B cell (primary cell): ENCODE data around the gene CTTN. TPM values are rescaled to one million over a fixed set of nuclear protein-coding genes. Genes with fewer than 3 reads are reported as not detected.

Source experiments
- ATAC-seq: fragments of 200-7000 bp; cut with Tn5 transposase; one replicate; pipeline ENCODE4 v1.10.0; 2021; ENCODE audit warnings: low read depth, mild to moderate bottlenecking, moderate number of reproducible peaks, moderate library complexity
- CTCF ChIA-PET: fragments of 350-600 bp; sonication (Branson Sonifier 250); formaldehyde crosslinking; loops from one replicate; lab custom pipeline; 2021; ENCODE audit warnings: antibody characterized with exemption, inconsistent platforms; lab: Charles Lee
- POLR2A ChIA-PET: fragments of 350-600 bp; sonication (Branson Sonifier 250); formaldehyde crosslinking; loops from one replicate; lab custom pipeline; 2021; ENCODE audit warnings: antibody characterized with exemption; lab: Charles Lee
- DNase-seq: peaks from one replicate; pipeline ENCODE4 v3.0.0; 2013
- H2AFZ ChIP-seq: 2 replicates; pipeline ENCODE4 v1.6.1; 2012; ENCODE audit warnings: mild to moderate bottlenecking, low read depth, low read length; ENCODE audit not compliant: insufficient read depth, poor library complexity, severe bottlenecking
- H3K27ac ChIP-seq, 2 donors: 1 replicate in 1 of 2; 2 replicates in 1 of 2; pipeline ENCODE4 v1.5.1; 2012 to 2013; ENCODE audit warnings: low read length in 2 of 2, mild to moderate bottlenecking in 2 of 2, moderate library complexity in 1 of 2
- H3K27me3 ChIP-seq, 4 experiments: fragments of 200-600 bp in 1 of 4; sonication (generic) in 1 of 4; replicated peaks in 1 of 4; 1 replicate in 2 of 4; 2 replicates in 2 of 4; pipeline versions ENCODE4 v1.6.1 to v1.7.0; 2013 to 2016; ENCODE audit warnings: low read length in 3 of 4, mild to moderate bottlenecking in 2 of 4, mixed read lengths in 1 of 4, moderate library complexity in 1 of 4; ENCODE audit not compliant: insufficient read depth in 4 of 4, control insufficient read depth in 3 of 4; ENCODE audit errors: control extremely low read depth in 1 of 4
- H3K36me3 ChIP-seq, 2 experiments: replicated peaks in 1 of 2; 1 replicate in 1 of 2; 2 replicates in 1 of 2; pipeline versions ENCODE4 v1.6.1 to v1.7.1; 2013; ENCODE audit warnings: low read length in 1 of 2; ENCODE audit not compliant: insufficient read depth in 2 of 2, control insufficient read depth in 1 of 2; ENCODE audit errors: control extremely low read depth in 1 of 2, extremely low read depth in 1 of 2
- H3K4me1 ChIP-seq, 2 donors: fragments of 200-600 bp in 1 of 2; sonication (generic) in 1 of 2; 1 replicate in 1 of 2; 2 replicates in 1 of 2; pipeline versions ENCODE4 v1.5.1 to v1.6.1; 2013 to 2017; ENCODE audit warnings: low read length in 2 of 2; ENCODE audit not compliant: control insufficient read depth in 2 of 2, insufficient read depth in 2 of 2
- H3K4me2 ChIP-seq: replicated peaks from 2 replicates; pipeline ENCODE3; 2012; ENCODE audit warnings: mild to moderate bottlenecking, low read depth, low read length; ENCODE audit not compliant: poor library complexity, severe bottlenecking
- H3K4me3 ChIP-seq, 5 experiments: fragments of 200-600 bp in 1 of 5; sonication (generic) in 1 of 5; 1 replicate in 3 of 5; 2 replicates in 2 of 5; pipeline versions ENCODE4 v1.5.1 to v1.7.0; 2011 to 2016; ENCODE audit warnings: low read length in 4 of 5, mild to moderate bottlenecking in 4 of 5, low read depth in 2 of 5, control low read depth in 1 of 5, moderate library complexity in 1 of 5; ENCODE audit not compliant: insufficient read depth in 1 of 5; ENCODE audit errors: control extremely low read depth in 1 of 5, extremely low read depth in 1 of 5
- H3K79me2 ChIP-seq: fragments of 200-600 bp; sonication (generic); one replicate; pipeline ENCODE4 v1.6.0; 2016; ENCODE audit warnings: low read length; ENCODE audit not compliant: control insufficient read depth, insufficient read depth
- H3K9ac ChIP-seq: fragments of 200-600 bp; sonication (generic); 2 replicates; pipeline ENCODE4 v1.6.1; 2017; ENCODE audit warnings: mild to moderate bottlenecking, low read length, moderate library complexity
- H3K9me3 ChIP-seq, 3 donors: one replicate each; pipeline versions ENCODE4 v1.6.1 to v1.7.1; 2013; ENCODE audit warnings: low read length in 2 of 3; ENCODE audit not compliant: control insufficient read depth in 2 of 3, insufficient read depth in 1 of 3; ENCODE audit errors: control extremely low read depth in 1 of 3
- H4K20me1 ChIP-seq: 2 replicates; pipeline ENCODE4 v1.6.0; 2012; ENCODE audit warnings: mild to moderate bottlenecking, low read length; ENCODE audit not compliant: insufficient read depth, control insufficient read depth, poor library complexity, severe bottlenecking
- H3K27ac Mint-ChIP-seq: one replicate; pipeline ENCODE4 v1.8.0; 2021; ENCODE audit warnings: mixed read lengths
- H3K27me3 Mint-ChIP-seq: one replicate; pipeline ENCODE4 v1.8.0; 2021; ENCODE audit warnings: mixed read lengths
- H3K4me1 Mint-ChIP-seq: one replicate; pipeline ENCODE4 v1.8.0; 2021; ENCODE audit warnings: mixed read lengths
- H3K4me3 Mint-ChIP-seq: one replicate; pipeline ENCODE4 v1.8.0; 2021; ENCODE audit warnings: mixed read lengths
- H3K9me3 Mint-ChIP-seq: one replicate; pipeline ENCODE4 v1.8.0; 2022; ENCODE audit warnings: mixed read lengths; ENCODE audit not compliant: insufficient read depth
- EZH2 ChIP-seq: IDR thresholded peaks from 2 replicates; pipeline ENCODE4 v1.6.1; 2012; ENCODE audit warnings: borderline replicate concordance, low read depth, mild to moderate bottlenecking, moderate library complexity, low read length; ENCODE audit not compliant: insufficient read depth, poor library complexity, severe bottlenecking
- WGBS: methylation state at CpG from one replicate; pipeline ENCODE4 v1.1.5; 2013; ENCODE audit warnings: missing lambda C conversion rate; ENCODE audit not compliant: insufficient coverage; 5-methylcytosine and 5-hydroxymethylcytosine counted together
- intact Hi-C: fragments of 100-400 bp; cut with micrococcal nuclease; formaldehyde crosslinking; loops from one replicate; pipeline ENCODE4 v1.10.0; 2022
- polyA plus RNA-seq: library from polyadenylated mRNA; depleted of rRNA; stranded (reverse); fragments of >200 nt; gene quantifications from 2 replicates; pipeline ENCODE4 v1.2.3, GENCODE V29; 2012
- total RNA-seq, 2 donors: library from RNA; stranded (reverse); fragments of 120-200 nt in 1 of 2; gene quantifications; 1 replicate in 1 of 2; 2 replicates in 1 of 2; pipeline versions ENCODE4 v1.2.3 to v1.2.4, GENCODE V29; 2013 to 2022
- TF ChIP-seq, protein P1 (sequence below): fragments of 200-600 bp; IDR thresholded peaks from one replicate; pipeline ENCODE4 v1.8.0; 2022; ENCODE audit warnings: antibody characterized with exemption, mild to moderate bottlenecking

The CTTN gene
- total and polyA plus RNA-seq, 2 donors (not counting 1 experiment from before 2014, with no cell fraction given), result 0.34 TPM; not detected in 1

GRCh38 chr11:70460964-70461363 is 62.6 kb downstream of the CTTN start:
- Histone ChIP-seq H3K9me3 (peaks cover 0 to 9% (median 0%) of the 10 kb centered on the region in 3 donors), H3K27ac (no peak overlapping the region), H3K4me3 (no peak overlapping the region), H3K9ac (no peak overlapping the region), H3K4me1 (no peaks in the 10 kb centered on the region), H3K36me3 (no peaks in the 10 kb centered on the region), H3K27me3 (peaks cover 0 to 26% (median 2%) of the 10 kb centered on the region in 4 experiments), H2AFZ (no peak overlapping the region), H3K79me2 (no peaks in the 10 kb centered on the region), H3K4me2 (no peak overlapping the region), H4K20me1 (no peaks in the 10 kb centered on the region)
- Mint-ChIP-seq H3K27ac (no peak overlapping the region), H3K4me1 (no peaks in the 10 kb centered on the region), H3K9me3 (no peaks in the 10 kb centered on the region), H3K4me3 (no peak overlapping the region), H3K27me3 (peaks cover 37% of the 10 kb centered on the region)
- no peak for DNase-seq
- WGBS, result 97% methylated on average over 10 of the region's 10 CpGs
- TF ChIP-seq EZH2, result no peak
- TF ChIP-seq, protein P1, sequence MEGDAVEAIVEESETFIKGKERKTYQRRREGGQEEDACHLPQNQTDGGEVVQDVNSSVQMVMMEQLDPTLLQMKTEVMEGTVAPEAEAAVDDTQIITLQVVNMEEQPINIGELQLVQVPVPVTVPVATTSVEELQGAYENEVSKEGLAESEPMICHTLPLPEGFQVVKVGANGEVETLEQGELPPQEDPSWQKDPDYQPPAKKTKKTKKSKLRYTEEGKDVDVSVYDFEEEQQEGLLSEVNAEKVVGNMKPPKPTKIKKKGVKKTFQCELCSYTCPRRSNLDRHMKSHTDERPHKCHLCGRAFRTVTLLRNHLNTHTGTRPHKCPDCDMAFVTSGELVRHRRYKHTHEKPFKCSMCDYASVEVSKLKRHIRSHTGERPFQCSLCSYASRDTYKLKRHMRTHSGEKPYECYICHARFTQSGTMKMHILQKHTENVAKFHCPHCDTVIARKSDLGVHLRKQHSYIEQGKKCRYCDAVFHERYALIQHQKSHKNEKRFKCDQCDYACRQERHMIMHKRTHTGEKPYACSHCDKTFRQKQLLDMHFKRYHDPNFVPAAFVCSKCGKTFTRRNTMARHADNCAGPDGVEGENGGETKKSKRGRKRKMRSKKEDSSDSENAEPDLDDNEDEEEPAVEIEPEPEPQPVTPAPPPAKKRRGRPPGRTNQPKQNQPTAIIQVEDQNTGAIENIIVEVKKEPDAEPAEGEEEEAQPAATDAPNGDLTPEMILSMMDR, result no peak
- ChIA-PET POLR2A (no interaction called here), CTCF (no interaction called here)
- intact Hi-C loops, result no loop called here
- no peak for ATAC-seq

DNA sequence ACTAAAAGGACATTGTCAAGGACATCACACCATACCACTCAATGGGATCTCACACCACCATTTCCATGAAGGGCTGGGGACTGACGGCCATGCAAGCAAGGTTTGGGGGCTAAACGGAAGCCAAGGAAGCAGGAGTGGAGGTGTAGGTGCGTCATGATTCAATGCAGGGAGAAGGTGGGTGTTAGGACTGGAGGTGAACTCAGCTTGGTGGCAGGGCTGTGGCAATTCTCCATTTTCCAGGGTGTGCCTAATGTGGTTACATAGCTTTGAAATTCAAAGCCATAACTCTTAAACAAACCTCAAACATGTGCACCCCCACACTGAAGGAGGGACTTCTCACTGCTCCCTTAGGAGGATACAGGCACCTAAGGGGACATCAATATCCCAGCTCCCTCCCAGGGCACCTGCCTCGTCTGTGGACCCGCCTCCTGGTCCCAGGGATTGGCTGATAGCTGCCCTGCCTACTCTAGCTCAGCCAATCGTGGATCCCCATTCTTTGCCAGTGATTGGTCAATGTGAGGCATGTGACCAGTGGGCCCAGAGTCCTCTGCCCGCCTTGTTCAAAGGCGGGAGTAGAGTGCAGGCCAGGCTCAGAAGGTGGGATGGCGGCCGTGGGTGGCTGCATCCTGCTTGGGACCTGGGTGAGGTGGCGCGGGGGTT is 64.6 kb downstream of the CTTN start:
- Histone ChIP-seq H3K4me3 (no peak overlapping the region), H3K27ac (no peak overlapping the region), H3K9me3 (peaks cover 0 to 9% (median 0%) of the 10 kb centered on the region in 3 donors), H4K20me1 (no peaks in the 10 kb centered on the region), H3K9ac (no peak overlapping the region), H3K36me3 (no peaks in the 10 kb centered on the region), H3K4me1 (peaks cover 0 to 3% of the 10 kb centered on the region in 2 donors), H3K79me2 (no peaks in the 10 kb centered on the region), H2AFZ (no peak overlapping the region), H3K4me2 (no peak overlapping the region), H3K27me3 (peaks cover 0 to 36% (median 3%) of the 10 kb centered on the region in 4 experiments)
- intact Hi-C loops, result no loop called here
- DNase-seq (no peak), ATAC-seq (no peak)
- WGBS, result 97% methylated on average over 7 of the region's 12 CpGs
- ChIA-PET POLR2A (no interaction called here), CTCF (no interaction called here)
- no peaks in the 10 kb centered on the region for H3K4me1 Mint-ChIP-seq
- TF ChIP-seq, protein P1, result no peak
- TF ChIP-seq EZH2, result no peak
- H3K4me3 Mint-ChIP-seq, result no peak overlapping the region
- no peak overlapping the region for H3K27ac Mint-ChIP-seq
- H3K9me3 Mint-ChIP-seq, result no peaks in the 10 kb centered on the region
- H3K27me3 Mint-ChIP-seq, result peaks cover 34% of the 10 kb centered on the region
